ENCODE measurements around the gene CRIM1. TPM values are rescaled to one million over a fixed set of nuclear protein-coding genes. Genes with fewer than 3 reads are reported as not detected.
"Not testable (repeated sequence)": the region's sequence is repeated elsewhere in the genome, so short reads cannot be mapped to it uniquely, and the experiment has no call there.

CRIM1 gene
- total RNA-seq, 2 donors from 2014 or later = 2.2 to 15.5 TPM

DNA sequence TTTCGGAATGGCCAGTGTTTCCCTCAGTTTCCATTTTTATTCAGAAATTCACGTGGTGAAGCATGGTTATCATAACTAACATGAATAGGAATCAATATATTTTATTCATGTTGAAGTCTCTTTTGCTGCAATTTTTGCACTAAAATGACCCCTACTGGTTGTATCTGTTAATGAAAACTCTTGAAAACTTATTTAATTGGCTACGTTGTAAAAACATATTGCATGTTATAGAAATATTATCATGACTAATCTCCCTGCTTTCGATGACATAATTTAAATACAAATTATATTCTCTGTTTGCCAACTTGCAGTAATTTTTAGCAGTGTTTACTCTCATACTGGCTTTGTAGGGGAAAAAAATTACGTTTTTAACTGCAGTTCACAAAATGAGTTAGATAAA lies 3.5 kb downstream of the CRIM1 start:
- Mint-ChIP-seq H3K36me3 (ENCODE audit: low read depth) (peaks cover 13% of the 10 kb centered on the region), H3K4me1 (peaks cover 17% of the 10 kb centered on the region), H3K27me3 (peaks cover 32% of the 10 kb centered on the region), H3K9me3 (no peaks in the 10 kb centered on the region), H3K27ac (no peak overlapping the region), H3K4me3 (peak overlapping the region; percentile 92)
- no peak for ATAC-seq (replicated peaks)

DNA sequence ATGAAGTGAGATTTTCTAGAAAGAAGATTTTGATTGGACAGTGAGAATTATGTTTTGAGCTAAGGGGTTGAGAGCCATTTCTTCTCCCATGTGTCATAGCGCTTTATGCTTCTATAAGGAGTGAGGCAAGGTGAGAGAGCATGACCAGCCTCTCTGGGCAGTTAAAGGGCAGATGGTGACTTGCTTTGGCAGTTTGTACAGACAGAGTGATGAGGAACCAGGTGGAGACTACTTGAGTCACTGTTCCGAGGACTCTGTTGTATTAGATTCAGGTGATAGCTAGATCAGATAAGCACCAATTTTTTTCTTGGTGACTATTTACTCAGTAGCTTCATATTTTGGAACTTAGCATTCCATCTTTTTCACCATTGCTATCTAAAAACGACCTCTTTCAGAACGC lies 4.5 kb downstream of the CRIM1 start:
- H3K27me3 Mint-ChIP-seq = peaks cover 23% of the 10 kb centered on the region
- H3K36me3 Mint-ChIP-seq (ENCODE audit: low read depth) = peaks cover 13% of the 10 kb centered on the region
- H3K4me3 Mint-ChIP-seq = no peak overlapping the region
- no peaks in the 10 kb centered on the region for H3K9me3 Mint-ChIP-seq
- H3K27ac Mint-ChIP-seq = no peak overlapping the region
- H3K4me1 Mint-ChIP-seq = peaks cover 17% of the 10 kb centered on the region
- ATAC-seq (replicated peaks) = no peak

DNA sequence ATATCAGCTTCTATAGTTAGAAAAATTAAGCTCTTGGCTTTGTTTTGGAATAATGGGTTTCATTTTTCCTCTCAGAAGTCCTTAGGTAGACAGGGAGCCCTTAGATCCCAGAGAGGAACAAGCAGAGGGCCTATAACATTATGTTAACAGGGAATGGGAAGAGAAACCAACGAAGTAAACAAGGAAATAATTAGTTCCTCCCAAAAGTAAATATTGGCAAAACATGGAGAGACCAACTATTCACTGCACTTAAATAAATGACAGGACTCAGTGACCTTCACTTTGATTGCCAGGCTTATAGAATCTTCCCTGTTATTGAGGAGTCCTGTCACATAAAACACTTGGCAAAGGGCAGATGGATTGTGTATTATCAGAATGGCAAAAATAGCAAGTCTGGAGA lies 5.3 kb downstream of the CRIM1 start:
- Mint-ChIP-seq H3K9me3 (no peaks in the 10 kb centered on the region), H3K4me3 (no peak overlapping the region)

DNA sequence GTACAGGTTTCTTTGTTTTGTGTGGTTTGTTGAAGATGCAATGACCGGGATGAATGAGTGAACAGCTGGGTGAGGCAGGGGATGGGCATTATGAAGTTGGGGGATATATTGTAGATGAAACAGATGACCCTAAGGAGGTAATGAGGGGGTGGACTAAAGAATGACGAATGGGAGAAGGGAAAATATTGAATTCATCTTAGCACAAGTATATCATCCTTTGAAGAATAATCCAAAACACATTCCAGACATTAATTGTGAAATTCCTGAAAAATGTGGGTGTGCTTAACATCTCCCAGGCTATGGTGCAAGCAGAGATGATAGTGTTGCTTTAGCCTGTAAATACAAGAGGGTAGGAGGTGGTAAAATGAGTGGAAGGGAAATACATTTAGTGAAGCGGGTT lies 5.8 kb downstream of the CRIM1 start:
- Mint-ChIP-seq H3K36me3 (ENCODE audit: low read depth) (peaks cover 13% of the 10 kb centered on the region), H3K27ac (no peak overlapping the region), H3K4me1 (peaks cover 17% of the 10 kb centered on the region), H3K9me3 (no peaks in the 10 kb centered on the region), H3K27me3 (peaks cover 23% of the 10 kb centered on the region), H3K4me3 (no peak overlapping the region)
- ATAC-seq (replicated peaks) = no peak

More for the DNA sequence above, 5.3 kb downstream of the CRIM1 start:
- Mint-ChIP-seq H3K4me1 (peaks cover 17% of the 10 kb centered on the region), H3K27me3 (peaks cover 23% of the 10 kb centered on the region), H3K27ac (no peak overlapping the region), H3K36me3 (ENCODE audit: low read depth) (peaks cover 13% of the 10 kb centered on the region)
- ATAC-seq (replicated peaks) = no peak

DNA sequence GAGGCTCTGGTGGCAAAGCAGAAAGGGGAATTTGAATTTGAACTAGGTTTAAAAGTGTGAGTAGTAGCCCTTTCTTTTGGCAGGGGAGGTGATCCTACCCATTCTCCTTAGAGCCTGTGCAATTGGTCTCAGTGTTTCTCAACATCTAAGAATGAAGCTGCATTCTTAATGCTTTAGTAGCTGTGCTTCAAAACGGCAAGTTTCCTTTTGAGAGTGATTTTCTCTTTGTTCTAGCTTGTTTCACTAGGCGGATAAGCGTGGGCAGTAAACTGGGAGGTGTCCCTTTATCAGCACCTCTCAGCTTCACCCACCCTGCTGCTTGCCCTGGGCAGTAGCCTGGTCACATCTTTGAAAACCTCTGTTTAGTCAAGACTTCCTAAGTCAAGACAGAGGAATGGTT lies 6.7 kb downstream of the CRIM1 start:
- H3K27ac Mint-ChIP-seq = no peak overlapping the region
- H3K4me3 Mint-ChIP-seq = no peak overlapping the region
- H3K9me3 Mint-ChIP-seq = no peaks in the 10 kb centered on the region
- no peak for ATAC-seq (replicated peaks)
- H3K27me3 Mint-ChIP-seq = peaks cover 23% of the 10 kb centered on the region
- H3K36me3 Mint-ChIP-seq (ENCODE audit: low read depth) = peaks cover 7% of the 10 kb centered on the region
- peaks cover 13% of the 10 kb centered on the region for H3K4me1 Mint-ChIP-seq

DNA sequence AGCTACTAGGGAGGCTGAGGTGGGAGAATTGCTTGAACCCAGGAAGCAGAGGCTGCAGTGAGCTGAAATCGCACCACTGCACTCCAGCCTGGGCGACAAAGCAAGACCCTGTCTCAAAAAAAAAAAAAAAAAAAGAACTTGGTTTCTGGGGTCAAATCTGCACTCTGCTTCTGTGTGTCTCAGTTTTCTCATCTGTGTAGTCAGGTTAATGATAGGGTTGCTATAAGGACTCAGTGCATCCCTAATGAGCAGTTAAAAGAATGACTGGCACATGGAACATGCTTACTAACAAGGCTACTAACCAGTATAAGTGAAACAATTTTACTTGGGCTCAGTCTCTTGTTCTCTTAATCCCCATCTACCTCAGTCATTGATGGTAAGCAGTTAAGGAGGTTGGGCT lies 7.5 kb downstream of the CRIM1 start:
- not testable (repeated sequence) for H3K36me3 Mint-ChIP-seq (ENCODE audit: low read depth); H3K4me3 Mint-ChIP-seq; H3K27ac Mint-ChIP-seq; H3K9me3 Mint-ChIP-seq; H3K4me1 Mint-ChIP-seq; ATAC-seq (replicated peaks)
- peaks cover 19% of the 10 kb centered on the region for H3K27me3 Mint-ChIP-seq

DNA sequence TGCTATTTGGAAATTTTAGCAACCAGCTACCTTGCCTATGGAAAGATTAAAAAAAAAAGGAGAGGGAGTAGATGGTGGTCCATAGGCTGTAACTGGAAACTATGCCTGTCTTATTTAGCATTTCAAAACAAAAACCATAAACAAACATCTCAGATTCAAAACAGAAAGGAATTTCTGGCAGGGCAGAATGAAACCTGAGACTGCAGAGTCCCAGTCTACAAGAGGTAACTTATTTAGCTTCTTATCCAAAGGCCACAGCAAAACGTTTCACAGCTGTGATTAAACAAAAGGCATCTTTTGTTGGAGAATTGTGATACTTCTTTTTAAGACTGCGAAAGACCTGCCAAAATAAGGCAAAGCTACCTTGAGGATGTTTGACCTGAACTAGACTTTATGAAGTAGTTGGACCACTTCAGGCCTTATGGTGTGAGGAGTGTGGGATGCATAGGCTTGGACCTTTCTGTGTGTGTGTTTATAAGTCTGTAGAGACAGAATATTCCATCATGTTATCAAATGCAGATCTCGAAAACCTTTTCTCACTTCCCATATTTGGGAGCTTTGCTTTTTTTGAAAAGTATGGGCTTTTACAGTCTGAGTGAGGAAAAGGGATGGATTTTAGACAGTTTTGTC lies 11.0 kb downstream of the CRIM1 start:
- Mint-ChIP-seq H3K27me3 (peaks cover 4% of the 10 kb centered on the region), H3K4me3 (no peak overlapping the region), H3K9me3 (no peaks in the 10 kb centered on the region), H3K27ac (no peak overlapping the region), H3K4me1 (no peaks in the 10 kb centered on the region), H3K36me3 (ENCODE audit: low read depth) (no peaks in the 10 kb centered on the region)
- ATAC-seq (replicated peaks) = no peak

DNA sequence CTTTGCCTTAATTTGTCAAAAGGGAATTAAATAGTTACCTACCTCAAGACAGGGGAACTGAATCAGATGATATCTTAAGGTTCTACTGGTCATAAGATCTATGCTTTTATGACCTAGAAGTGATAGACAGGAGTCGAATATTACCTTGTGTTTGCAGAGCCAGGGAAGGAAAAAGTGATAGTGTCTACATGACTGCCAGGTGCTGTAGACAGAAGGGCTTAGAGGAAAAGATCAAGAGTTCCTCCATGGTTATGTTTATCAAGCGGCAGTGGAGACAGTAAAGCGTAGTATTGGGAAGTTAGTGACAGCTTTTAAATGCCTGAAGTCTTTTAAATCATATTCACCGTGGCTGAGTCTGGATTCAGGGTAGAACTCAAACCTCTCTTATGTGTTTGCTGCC lies 11.9 kb downstream of the CRIM1 start:
- Mint-ChIP-seq H3K27me3 (peaks cover 4% of the 10 kb centered on the region), H3K9me3 (no peaks in the 10 kb centered on the region), H3K4me3 (no peak overlapping the region), H3K36me3 (ENCODE audit: low read depth) (no peaks in the 10 kb centered on the region), H3K27ac (no peak overlapping the region), H3K4me1 (peaks cover 1% of the 10 kb centered on the region)
- ATAC-seq (replicated peaks) = no peak

DNA sequence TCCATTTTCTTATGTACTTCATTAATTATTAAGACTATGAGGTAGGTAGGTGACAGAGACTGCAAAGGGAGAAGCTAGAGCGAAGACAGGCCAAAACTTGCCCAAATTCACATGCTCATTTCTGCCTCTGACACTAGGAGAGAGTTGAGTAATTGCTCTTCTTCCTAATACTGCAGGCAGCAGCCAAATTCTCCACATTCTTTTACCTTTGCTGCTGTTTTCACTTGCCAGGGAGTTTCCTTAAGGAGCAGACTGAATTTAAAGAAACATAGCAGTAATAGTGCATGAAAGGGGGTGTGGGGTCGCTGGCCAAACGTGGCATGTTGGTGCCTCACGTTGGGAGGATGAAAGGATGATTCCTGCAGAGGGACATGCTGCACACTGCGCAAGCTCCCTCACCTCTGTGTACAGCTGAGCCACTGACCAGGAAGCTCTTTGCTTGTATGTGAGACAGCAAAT lies 12.3 kb downstream of the CRIM1 start:
- no peak for ATAC-seq (replicated peaks)
- Mint-ChIP-seq H3K27me3 (peaks cover 4% of the 10 kb centered on the region), H3K4me1 (peaks cover 5% of the 10 kb centered on the region), H3K36me3 (ENCODE audit: low read depth) (no peaks in the 10 kb centered on the region), H3K27ac (no peak overlapping the region), H3K4me3 (no peak overlapping the region), H3K9me3 (no peaks in the 10 kb centered on the region)

DNA sequence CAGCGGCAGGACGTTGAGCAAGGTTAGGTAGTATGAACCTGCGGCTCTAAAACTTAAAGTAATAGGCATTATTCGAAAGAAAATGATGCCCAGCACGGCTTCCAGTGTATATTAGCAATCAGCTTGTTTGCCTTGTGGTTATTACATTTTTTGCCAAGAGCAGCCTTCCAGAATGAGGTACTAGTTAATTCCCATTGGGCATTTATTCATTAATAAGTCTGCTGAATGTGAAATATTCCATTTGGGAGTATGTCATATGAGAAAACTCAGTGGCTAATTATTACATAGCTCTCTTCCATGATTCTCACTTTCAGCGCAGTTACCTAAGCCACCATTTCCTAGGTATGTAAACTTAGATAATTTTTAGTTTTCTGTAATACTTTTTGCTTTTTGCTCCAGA lies 12.9 kb downstream of the CRIM1 start:
- Mint-ChIP-seq H3K4me3 (no peak overlapping the region), H3K36me3 (ENCODE audit: low read depth) (no peaks in the 10 kb centered on the region), H3K27me3 (peaks cover 4% of the 10 kb centered on the region), H3K27ac (no peak overlapping the region), H3K4me1 (peaks cover 5% of the 10 kb centered on the region), H3K9me3 (no peaks in the 10 kb centered on the region)
- ATAC-seq (replicated peaks) = no peak

DNA sequence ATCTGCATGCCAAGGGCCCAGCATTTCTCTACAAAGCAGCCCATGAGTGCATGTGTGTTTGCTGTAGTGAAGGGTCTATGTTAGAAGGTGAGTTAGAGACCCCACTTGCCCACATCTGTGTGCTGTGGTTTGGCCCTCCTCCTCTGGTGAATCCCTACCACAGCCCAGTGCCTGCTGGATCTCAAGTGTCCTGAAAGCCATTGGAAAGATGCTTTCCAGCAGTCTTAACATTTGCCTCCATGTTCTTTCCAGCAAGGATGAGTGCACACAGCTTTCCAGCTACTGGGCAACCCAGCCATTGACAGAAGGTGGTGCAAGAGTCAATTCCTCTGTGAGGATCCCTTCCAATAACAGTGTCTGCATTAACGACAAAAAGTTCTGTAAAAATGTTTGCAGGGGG lies 13.6 kb downstream of the CRIM1 start:
- no peak for ATAC-seq (replicated peaks)
- H3K27me3 Mint-ChIP-seq = peaks cover 4% of the 10 kb centered on the region
- H3K27ac Mint-ChIP-seq = no peak overlapping the region
- H3K4me3 Mint-ChIP-seq = no peak overlapping the region
- H3K4me1 Mint-ChIP-seq = peaks cover 5% of the 10 kb centered on the region
- no peaks in the 10 kb centered on the region for H3K36me3 Mint-ChIP-seq (ENCODE audit: low read depth)
- no peaks in the 10 kb centered on the region for H3K9me3 Mint-ChIP-seq

DNA sequence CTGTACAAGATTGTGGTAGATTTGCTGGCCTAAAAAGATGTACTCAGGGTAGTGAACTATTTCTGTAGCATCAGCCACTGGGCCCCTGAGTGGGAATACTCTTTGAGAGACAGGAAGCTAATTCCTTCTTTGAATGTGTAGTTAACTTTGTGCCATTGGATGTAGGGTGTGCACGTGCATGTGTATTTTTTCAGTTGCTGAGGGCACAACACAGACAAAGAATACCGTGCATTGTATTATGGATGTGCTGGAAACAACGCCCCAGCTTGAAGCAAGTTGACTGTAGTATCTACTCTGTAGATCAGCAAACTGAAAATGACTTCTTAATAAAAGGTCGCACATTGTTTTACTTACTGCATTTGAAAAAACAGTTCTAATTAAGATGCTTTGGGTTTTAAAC lies 14.1 kb downstream of the CRIM1 start:
- H3K27me3 Mint-ChIP-seq = peaks cover 4% of the 10 kb centered on the region
- H3K9me3 Mint-ChIP-seq = no peaks in the 10 kb centered on the region
- ATAC-seq (replicated peaks) = no peak
- peaks cover 5% of the 10 kb centered on the region for H3K4me1 Mint-ChIP-seq
- no peak overlapping the region for H3K4me3 Mint-ChIP-seq
- no peaks in the 10 kb centered on the region for H3K36me3 Mint-ChIP-seq (ENCODE audit: low read depth)
- no peak overlapping the region for H3K27ac Mint-ChIP-seq

DNA sequence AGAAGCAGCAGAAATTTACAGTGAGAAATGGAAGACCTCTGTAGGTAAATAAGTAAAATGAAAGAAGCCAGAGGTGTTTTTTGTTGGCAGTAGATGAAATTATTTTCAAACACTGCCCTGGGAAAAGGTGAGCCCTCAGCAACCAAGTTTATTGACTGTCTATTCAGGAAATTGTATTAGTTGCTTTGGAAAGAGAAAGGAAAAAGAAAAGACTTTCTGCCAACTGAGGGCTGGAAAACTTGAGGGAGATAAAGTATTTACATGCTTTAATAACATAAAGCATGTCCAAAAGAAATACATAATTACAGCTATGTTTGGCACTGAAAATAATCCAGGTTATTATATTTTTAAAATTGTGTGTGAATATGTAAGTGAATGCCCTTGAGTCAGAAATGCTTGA lies 14.7 kb downstream of the CRIM1 start:
- ATAC-seq (replicated peaks) = no peak
- Mint-ChIP-seq H3K27ac (no peak overlapping the region), H3K4me1 (peaks cover 5% of the 10 kb centered on the region), H3K9me3 (no peaks in the 10 kb centered on the region), H3K27me3 (peaks cover 4% of the 10 kb centered on the region), H3K36me3 (ENCODE audit: low read depth) (no peaks in the 10 kb centered on the region), H3K4me3 (no peak overlapping the region)

DNA sequence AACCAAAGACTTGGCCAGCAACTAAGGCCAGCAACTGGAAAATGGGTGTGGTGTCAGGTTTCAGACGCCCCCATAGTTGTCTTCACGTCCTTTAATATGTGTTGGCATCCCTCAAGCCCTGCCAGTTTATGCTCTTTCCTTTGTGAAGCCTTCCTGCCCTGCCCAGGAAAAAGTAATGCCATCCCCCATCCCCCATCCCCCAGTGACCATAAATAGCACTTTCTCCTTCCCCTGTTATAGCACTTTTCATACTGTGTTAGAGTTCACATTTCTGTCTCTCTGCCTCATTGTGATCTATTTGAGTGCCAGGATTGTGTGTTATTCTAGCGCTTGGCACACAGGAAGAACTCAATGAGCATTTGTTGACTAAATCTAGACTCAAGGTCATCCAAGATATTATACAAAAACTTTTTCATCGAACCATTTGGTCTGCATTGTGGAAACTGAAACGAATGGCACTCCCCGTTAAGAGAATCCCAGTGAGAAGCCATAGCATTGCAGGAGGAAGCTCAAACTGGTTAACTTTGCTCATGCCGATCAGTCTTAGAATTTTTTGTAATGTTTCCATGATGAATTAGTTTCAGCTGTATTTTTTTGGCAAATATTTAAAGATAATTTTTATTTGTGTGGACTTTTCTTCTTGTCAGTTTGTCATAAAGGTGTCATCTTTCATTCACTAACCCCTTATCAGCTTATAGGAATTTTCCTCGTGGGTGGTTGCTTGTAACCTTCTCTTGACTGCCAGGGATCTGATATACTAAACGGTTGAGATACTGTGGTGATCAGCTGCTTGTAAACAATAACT lies 15.7 kb downstream of the CRIM1 start:
- H3K27me3 Mint-ChIP-seq = peaks cover 4% of the 10 kb centered on the region

DNA sequence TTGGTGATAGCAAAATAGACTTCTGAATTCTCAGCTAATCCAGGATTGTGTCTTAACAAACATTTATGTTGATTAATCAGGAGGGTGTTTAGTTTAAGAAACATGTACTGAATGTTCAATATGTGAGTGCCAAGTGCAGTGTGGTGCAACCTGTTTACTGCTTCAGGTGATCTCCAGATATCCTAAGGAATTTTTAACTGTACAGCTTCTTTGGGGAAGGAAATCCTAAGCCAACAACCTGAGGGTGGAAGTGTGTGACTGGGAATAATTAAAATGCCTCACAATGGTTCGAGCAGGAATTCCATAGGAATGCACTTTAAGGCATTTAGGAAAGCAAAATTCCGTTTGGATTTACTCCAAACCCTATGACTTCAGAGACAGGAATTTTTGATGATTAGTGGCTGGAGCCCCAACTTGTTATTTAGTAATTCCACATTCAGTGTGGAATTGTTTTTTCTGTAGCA lies 16.4 kb downstream of the CRIM1 start:
- no peak overlapping the region for H3K27ac Mint-ChIP-seq
- no peak overlapping the region for H3K4me3 Mint-ChIP-seq
- ATAC-seq (replicated peaks) = no peak
- H3K9me3 Mint-ChIP-seq = no peaks in the 10 kb centered on the region
- peaks cover 4% of the 10 kb centered on the region for H3K27me3 Mint-ChIP-seq
- peaks cover 5% of the 10 kb centered on the region for H3K4me1 Mint-ChIP-seq
- no peaks in the 10 kb centered on the region for H3K36me3 Mint-ChIP-seq (ENCODE audit: low read depth)

More for the DNA sequence above, 15.7 kb downstream of the CRIM1 start:
- no peak overlapping the region for H3K4me3 Mint-ChIP-seq
- H3K27ac Mint-ChIP-seq = no peak overlapping the region
- no peaks in the 10 kb centered on the region for H3K36me3 Mint-ChIP-seq (ENCODE audit: low read depth)
- H3K4me1 Mint-ChIP-seq = peaks cover 5% of the 10 kb centered on the region
- ATAC-seq (replicated peaks) = no peak
- no peaks in the 10 kb centered on the region for H3K9me3 Mint-ChIP-seq
